ENCODE data around the gene DNAI7. TPM values are rescaled to one million over a fixed set of nuclear protein-coding genes. Genes with fewer than 3 reads are reported as not detected.

Gene DNAI7, protein sequence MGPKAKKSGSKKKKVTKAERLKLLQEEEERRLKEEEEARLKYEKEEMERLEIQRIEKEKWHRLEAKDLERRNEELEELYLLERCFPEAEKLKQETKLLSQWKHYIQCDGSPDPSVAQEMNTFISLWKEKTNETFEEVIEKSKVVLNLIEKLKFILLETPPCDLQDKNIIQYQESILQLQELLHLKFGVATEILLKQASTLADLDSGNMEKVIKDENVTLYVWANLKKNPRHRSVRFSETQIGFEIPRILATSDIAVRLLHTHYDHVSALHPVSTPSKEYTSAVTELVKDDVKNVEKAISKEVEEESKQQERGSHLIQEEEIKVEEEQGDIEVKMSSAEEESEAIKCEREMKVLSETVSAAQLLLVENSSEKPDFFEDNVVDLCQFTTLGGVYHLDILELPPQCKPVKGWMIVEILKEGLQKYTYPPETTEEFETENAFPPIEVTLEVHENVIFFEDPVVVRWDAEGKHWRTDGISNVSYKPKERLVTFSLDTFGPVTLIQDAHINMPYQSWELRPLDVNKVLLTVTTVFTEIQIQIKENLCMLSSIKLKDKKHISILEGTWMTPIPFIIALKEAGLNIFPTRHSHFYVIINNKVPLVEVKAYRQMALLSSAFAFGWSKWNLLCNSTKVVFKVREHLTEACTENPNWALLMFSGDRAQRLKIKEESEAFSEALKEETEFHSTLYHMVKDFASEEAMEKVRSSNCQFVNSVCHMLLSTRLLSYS
- 0.40 and 0.43 TPM in 2 replicates for polyA plus RNA-seq (2011; rRNA removed)
- 0.04 and 0.11 TPM in 2 replicates for polyA plus RNA-seq (2012; cell fraction: cytosol; rRNA removed)
- polyA plus RNA-seq (2012; cell fraction: nucleus; rRNA removed) = 0.01 TPM in 1 of 2 replicates, not detected in the other
- polyA plus RNA-seq (2017; fragmentation: RNase III; extraction: RNeasy Plus Mini Kit Qiagen cat#74134 plus additional on column Dnase treatment) = 0.29 to 0.66 TPM (median 0.36 TPM) in 3 replicates
- polyA minus RNA-seq (2011; rRNA and poly(A)+ RNA removed) = 0.29 and 0.50 TPM in 2 replicates

DNA sequence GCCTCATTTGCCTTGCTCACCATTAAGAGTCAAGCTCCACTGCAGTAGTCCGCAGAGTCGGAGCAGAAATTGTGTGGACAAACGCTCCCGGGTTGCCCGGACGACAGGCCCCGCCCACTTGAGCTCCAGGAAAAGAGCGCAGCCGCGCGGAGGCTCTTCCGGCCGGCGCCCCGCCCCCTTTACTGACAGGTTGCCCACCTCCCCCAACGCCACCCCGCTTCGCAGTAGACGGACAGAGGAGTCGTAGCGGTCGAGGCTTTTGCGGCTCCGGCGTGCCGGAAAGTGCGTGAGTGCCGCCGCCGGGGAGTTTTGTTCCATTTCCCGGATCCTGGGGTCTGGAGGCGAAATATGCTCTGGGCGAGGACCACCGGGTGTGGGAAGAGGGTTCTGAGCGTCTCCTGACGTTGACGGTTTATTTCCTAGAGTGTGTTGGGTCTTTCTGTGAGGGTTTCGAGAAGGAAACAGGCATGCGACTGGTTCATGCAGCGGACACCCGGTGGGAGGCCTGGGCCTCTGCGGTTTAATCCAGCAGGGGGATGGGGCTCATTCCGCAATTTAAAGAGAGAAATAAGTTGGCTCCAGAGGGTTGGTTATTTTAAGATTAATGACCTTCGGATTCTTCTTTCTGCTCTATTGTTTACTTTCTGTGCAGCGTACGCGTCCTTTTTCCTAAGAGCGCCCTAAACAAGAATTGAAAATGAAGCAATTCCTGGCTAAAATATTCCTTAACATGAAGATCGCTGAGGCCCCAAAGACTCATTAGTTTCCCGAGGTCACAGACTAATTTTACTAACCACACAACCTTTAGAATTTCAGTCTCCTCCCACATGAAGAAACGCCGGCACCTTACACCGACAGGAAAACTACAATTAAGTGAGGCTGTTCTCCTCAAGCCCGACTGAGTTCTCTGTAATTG, at the start of gene DNAI7, which contains the start of gene ETFRF1:
Gene DNAI7 (minus strand): TSS at position 105 of the 916 bp plus-strand sequence. CDS start 82 bp downstream, at position 23.
Gene ETFRF1 (plus strand): TSS at position 182 of the 916 bp plus-strand sequence. CDS start 8,720 bp downstream, outside the sequence.
- peak within 1 kb of the TSS; percentile 86 to 96 for H3K27ac ChIP-seq
- no peak for FAIRE-seq
- TF ChIP-seq, protein P1, sequence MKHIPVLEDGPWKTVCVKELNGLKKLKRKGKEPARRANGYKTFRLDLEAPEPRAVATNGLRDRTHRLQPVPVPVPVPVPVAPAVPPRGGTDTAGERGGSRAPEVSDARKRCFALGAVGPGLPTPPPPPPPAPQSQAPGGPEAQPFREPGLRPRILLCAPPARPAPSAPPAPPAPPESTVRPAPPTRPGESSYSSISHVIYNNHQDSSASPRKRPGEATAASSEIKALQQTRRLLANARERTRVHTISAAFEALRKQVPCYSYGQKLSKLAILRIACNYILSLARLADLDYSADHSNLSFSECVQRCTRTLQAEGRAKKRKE (CRISPR knock-in tag; IDR thresholded peaks at IDR 0.05; ENCODE audit: low read depth) = no peak
- no peak for TF ChIP-seq ZNF302 (CRISPR knock-in tag; IDR thresholded peaks at IDR 0.05)
- no peak for TF ChIP-seq SMC3 (IDR thresholded peaks at IDR 0.05)
- peak; percentile 73; the same call in 1 of the 2 replicates for TF ChIP-seq PHF8 (IDR thresholded peaks at IDR 0.05; ENCODE audit: borderline replicate concordance, low read depth)
- TF ChIP-seq NR3C1 (IDR thresholded peaks at IDR 0.05) = no peak
- no peak for TF ChIP-seq BHLHE40 (IDR thresholded peaks at IDR 0.05; ENCODE audit: low read depth, low read length)
- no peak for TF ChIP-seq RCOR1 (IDR thresholded peaks at IDR 0.05; ENCODE audit: low read depth, low read length)
- no peak for TF ChIP-seq HDAC2 (IDR thresholded peaks at IDR 0.05)
- TF ChIP-seq, protein P2, sequence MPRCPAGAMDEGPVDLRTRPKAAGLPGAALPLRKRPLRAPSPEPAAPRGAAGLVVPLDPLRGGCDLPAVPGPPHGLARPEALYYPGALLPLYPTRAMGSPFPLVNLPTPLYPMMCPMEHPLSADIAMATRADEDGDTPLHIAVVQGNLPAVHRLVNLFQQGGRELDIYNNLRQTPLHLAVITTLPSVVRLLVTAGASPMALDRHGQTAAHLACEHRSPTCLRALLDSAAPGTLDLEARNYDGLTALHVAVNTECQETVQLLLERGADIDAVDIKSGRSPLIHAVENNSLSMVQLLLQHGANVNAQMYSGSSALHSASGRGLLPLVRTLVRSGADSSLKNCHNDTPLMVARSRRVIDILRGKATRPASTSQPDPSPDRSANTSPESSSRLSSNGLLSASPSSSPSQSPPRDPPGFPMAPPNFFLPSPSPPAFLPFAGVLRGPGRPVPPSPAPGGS (IDR thresholded peaks at IDR 0.05) = peak; percentile 79; the same call in 1 of the 3 replicates
- TF ChIP-seq EHMT2 (IDR thresholded peaks at IDR 0.05; ENCODE audit: low read depth) = no peak
- TF ChIP-seq FOSL2 (IDR thresholded peaks at IDR 0.05) = no peak
- no peak for TF ChIP-seq FOSL2 (CRISPR knock-in tag; IDR thresholded peaks at IDR 0.05)
- TF ChIP-seq, protein P3, sequence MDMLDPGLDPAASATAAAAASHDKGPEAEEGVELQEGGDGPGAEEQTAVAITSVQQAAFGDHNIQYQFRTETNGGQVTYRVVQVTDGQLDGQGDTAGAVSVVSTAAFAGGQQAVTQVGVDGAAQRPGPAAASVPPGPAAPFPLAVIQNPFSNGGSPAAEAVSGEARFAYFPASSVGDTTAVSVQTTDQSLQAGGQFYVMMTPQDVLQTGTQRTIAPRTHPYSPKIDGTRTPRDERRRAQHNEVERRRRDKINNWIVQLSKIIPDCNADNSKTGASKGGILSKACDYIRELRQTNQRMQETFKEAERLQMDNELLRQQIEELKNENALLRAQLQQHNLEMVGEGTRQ (IDR thresholded peaks at IDR 0.05) = no peak
- TF ChIP-seq, protein P4, sequence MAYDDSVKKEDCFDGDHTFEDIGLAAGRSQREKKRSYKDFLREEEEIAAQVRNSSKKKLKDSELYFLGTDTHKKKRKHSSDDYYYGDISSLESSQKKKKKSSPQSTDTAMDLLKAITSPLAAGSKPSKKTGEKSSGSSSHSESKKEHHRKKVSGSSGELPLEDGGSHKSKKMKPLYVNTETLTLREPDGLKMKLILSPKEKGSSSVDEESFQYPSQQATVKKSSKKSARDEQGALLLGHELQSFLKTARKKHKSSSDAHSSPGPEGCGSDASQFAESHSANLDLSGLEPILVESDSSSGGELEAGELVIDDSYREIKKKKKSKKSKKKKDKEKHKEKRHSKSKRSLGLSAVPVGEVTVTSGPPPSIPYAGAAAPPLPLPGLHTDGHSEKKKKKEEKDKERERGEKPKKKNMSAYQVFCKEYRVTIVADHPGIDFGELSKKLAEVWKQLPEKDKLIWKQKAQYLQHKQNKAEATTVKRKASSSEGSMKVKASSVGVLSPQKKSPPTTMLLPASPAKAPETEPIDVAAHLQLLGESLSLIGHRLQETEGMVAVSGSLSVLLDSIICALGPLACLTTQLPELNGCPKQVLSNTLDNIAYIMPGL (CRISPR knock-in tag; IDR thresholded peaks at IDR 0.05; ENCODE audit: borderline replicate concordance) = peak; percentile 25; the same call in 1 of the 2 replicates
- no peak for TF ChIP-seq NPAS2 (CRISPR knock-in tag; IDR thresholded peaks at IDR 0.05; ENCODE audit: borderline replicate concordance)
- no peak for TF ChIP-seq CHD4 (IDR thresholded peaks at IDR 0.05; ENCODE audit: borderline replicate concordance)
- TF ChIP-seq, protein P5, sequence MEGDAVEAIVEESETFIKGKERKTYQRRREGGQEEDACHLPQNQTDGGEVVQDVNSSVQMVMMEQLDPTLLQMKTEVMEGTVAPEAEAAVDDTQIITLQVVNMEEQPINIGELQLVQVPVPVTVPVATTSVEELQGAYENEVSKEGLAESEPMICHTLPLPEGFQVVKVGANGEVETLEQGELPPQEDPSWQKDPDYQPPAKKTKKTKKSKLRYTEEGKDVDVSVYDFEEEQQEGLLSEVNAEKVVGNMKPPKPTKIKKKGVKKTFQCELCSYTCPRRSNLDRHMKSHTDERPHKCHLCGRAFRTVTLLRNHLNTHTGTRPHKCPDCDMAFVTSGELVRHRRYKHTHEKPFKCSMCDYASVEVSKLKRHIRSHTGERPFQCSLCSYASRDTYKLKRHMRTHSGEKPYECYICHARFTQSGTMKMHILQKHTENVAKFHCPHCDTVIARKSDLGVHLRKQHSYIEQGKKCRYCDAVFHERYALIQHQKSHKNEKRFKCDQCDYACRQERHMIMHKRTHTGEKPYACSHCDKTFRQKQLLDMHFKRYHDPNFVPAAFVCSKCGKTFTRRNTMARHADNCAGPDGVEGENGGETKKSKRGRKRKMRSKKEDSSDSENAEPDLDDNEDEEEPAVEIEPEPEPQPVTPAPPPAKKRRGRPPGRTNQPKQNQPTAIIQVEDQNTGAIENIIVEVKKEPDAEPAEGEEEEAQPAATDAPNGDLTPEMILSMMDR (IDR thresholded peaks at IDR 0.05) = no peak
- TF ChIP-seq FOXS1 (CRISPR knock-in tag; IDR thresholded peaks at IDR 0.05) = no peak
- TF ChIP-seq SREBF2 (IDR thresholded peaks at IDR 0.05) = no peak
- TF ChIP-seq NFE2L2 (conservative IDR thresholded peaks at IDR 0.05; ENCODE audit: low read length) = no peak
- TF ChIP-seq EP300 (IDR thresholded peaks at IDR 0.05) = no peak
- no peak for TF ChIP-seq MAZ (IDR thresholded peaks at IDR 0.05; ENCODE audit: borderline replicate concordance, low read depth, low read length)
- TF ChIP-seq RAD21 (conservative IDR thresholded peaks at IDR 0.05 in 1 of 2, IDR thresholded peaks at IDR 0.05 in 1 of 2) = no peak
- TF ChIP-seq MAFK (IDR thresholded peaks at IDR 0.05; ENCODE audit: partially characterized antibody) = no peak
- no peak for TF ChIP-seq HOXB5 (CRISPR knock-in tag; IDR thresholded peaks at IDR 0.05)
- TF ChIP-seq, protein P6, sequence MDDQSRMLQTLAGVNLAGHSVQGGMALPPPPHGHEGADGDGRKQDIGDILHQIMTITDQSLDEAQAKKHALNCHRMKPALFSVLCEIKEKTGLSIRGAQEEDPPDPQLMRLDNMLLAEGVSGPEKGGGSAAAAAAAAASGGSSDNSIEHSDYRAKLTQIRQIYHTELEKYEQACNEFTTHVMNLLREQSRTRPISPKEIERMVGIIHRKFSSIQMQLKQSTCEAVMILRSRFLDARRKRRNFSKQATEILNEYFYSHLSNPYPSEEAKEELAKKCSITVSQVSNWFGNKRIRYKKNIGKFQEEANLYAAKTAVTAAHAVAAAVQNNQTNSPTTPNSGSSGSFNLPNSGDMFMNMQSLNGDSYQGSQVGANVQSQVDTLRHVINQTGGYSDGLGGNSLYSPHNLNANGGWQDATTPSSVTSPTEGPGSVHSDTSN (IDR thresholded peaks at IDR 0.05) = no peak
- TF ChIP-seq ESRRA (IDR thresholded peaks at IDR 0.05; ENCODE audit: borderline replicate concordance, low read length) = no peak

More for the DNA sequence above, at the start of gene DNAI7, which contains the start of gene ETFRF1:
- H3K4me1 ChIP-seq = no peaks in the 10 kb centered on the region
- DNase-seq (ENCODE audit: low read depth in 1 of 2, low spot score in 1 of 2) (peak; percentile 80 to 95), ATAC-seq (peak; percentile 96 to 98)
- peak within 1 kb of the TSS; percentile 77 for H3K4me3 ChIP-seq
- ChIA-PET CTCF (interaction anchor here (0.6 to 1.3 kb wide), 5 partner anchors 9 to 193 kb away, joined by 3 to 5 read pairs (median 3); no protein-coding TSS in a partner anchor), POLR2A (interaction anchor here (0.5 to 1.0 kb wide), 7 partner anchors 9 to 187 kb away, joined by 3 to 8 read pairs (median 5); no protein-coding TSS in a partner anchor)
- peak within 1 kb of the TSS; percentile 81 for H3K4me2 ChIP-seq
- H3K9me3 ChIP-seq = no peaks in the 10 kb centered on the region
- WGBS (ENCODE audit: missing lambda C conversion rate) = 2% methylated on average over 33 of the region's 54 CpGs

Data from A549 (cell line).